B cell (primary cell): ENCODE data around the gene DRICH1. TPM values are rescaled to one million over a fixed set of nuclear protein-coding genes. Genes with fewer than 3 reads are reported as not detected.

Source experiments
- ATAC-seq: fragments of 200-7000 bp; cut with Tn5 transposase; one replicate; pipeline ENCODE4 v1.10.0; 2021; ENCODE audit warnings: low read depth, mild to moderate bottlenecking, moderate number of reproducible peaks, moderate library complexity
- CTCF ChIA-PET: fragments of 350-600 bp; sonication (Branson Sonifier 250); formaldehyde crosslinking; loops from one replicate; lab custom pipeline; 2021; ENCODE audit warnings: antibody characterized with exemption, inconsistent platforms; lab: Charles Lee
- POLR2A ChIA-PET: fragments of 350-600 bp; sonication (Branson Sonifier 250); formaldehyde crosslinking; loops from one replicate; lab custom pipeline; 2021; ENCODE audit warnings: antibody characterized with exemption; lab: Charles Lee
- DNase-seq: peaks from one replicate; pipeline ENCODE4 v3.0.0; 2013
- H2AFZ ChIP-seq: 2 replicates; pipeline ENCODE4 v1.6.1; 2012; ENCODE audit warnings: mild to moderate bottlenecking, low read depth, low read length; ENCODE audit not compliant: insufficient read depth, poor library complexity, severe bottlenecking
- H3K27ac ChIP-seq, 2 donors: 1 replicate in 1 of 2; 2 replicates in 1 of 2; pipeline ENCODE4 v1.5.1; 2012 to 2013; ENCODE audit warnings: low read length in 2 of 2, mild to moderate bottlenecking in 2 of 2, moderate library complexity in 1 of 2
- H3K27me3 ChIP-seq, 4 experiments: fragments of 200-600 bp in 1 of 4; sonication (generic) in 1 of 4; replicated peaks in 1 of 4; 1 replicate in 2 of 4; 2 replicates in 2 of 4; pipeline versions ENCODE4 v1.6.1 to v1.7.0; 2013 to 2016; ENCODE audit warnings: low read length in 3 of 4, mild to moderate bottlenecking in 2 of 4, mixed read lengths in 1 of 4, moderate library complexity in 1 of 4; ENCODE audit not compliant: insufficient read depth in 4 of 4, control insufficient read depth in 3 of 4; ENCODE audit errors: control extremely low read depth in 1 of 4
- H3K36me3 ChIP-seq, 2 experiments: replicated peaks in 1 of 2; 1 replicate in 1 of 2; 2 replicates in 1 of 2; pipeline versions ENCODE4 v1.6.1 to v1.7.1; 2013; ENCODE audit warnings: low read length in 1 of 2; ENCODE audit not compliant: insufficient read depth in 2 of 2, control insufficient read depth in 1 of 2; ENCODE audit errors: control extremely low read depth in 1 of 2, extremely low read depth in 1 of 2
- H3K4me1 ChIP-seq, 2 donors: fragments of 200-600 bp in 1 of 2; sonication (generic) in 1 of 2; 1 replicate in 1 of 2; 2 replicates in 1 of 2; pipeline versions ENCODE4 v1.5.1 to v1.6.1; 2013 to 2017; ENCODE audit warnings: low read length in 2 of 2; ENCODE audit not compliant: control insufficient read depth in 2 of 2, insufficient read depth in 2 of 2
- H3K4me2 ChIP-seq: replicated peaks from 2 replicates; pipeline ENCODE3; 2012; ENCODE audit warnings: mild to moderate bottlenecking, low read depth, low read length; ENCODE audit not compliant: poor library complexity, severe bottlenecking
- H3K4me3 ChIP-seq, 5 experiments: fragments of 200-600 bp in 1 of 5; sonication (generic) in 1 of 5; 1 replicate in 3 of 5; 2 replicates in 2 of 5; pipeline versions ENCODE4 v1.5.1 to v1.7.0; 2011 to 2016; ENCODE audit warnings: low read length in 4 of 5, mild to moderate bottlenecking in 4 of 5, low read depth in 2 of 5, control low read depth in 1 of 5, moderate library complexity in 1 of 5; ENCODE audit not compliant: insufficient read depth in 1 of 5; ENCODE audit errors: control extremely low read depth in 1 of 5, extremely low read depth in 1 of 5
- H3K79me2 ChIP-seq: fragments of 200-600 bp; sonication (generic); one replicate; pipeline ENCODE4 v1.6.0; 2016; ENCODE audit warnings: low read length; ENCODE audit not compliant: control insufficient read depth, insufficient read depth
- H3K9ac ChIP-seq: fragments of 200-600 bp; sonication (generic); 2 replicates; pipeline ENCODE4 v1.6.1; 2017; ENCODE audit warnings: mild to moderate bottlenecking, low read length, moderate library complexity
- H3K9me3 ChIP-seq, 3 donors: one replicate each; pipeline versions ENCODE4 v1.6.1 to v1.7.1; 2013; ENCODE audit warnings: low read length in 2 of 3; ENCODE audit not compliant: control insufficient read depth in 2 of 3, insufficient read depth in 1 of 3; ENCODE audit errors: control extremely low read depth in 1 of 3
- H4K20me1 ChIP-seq: 2 replicates; pipeline ENCODE4 v1.6.0; 2012; ENCODE audit warnings: mild to moderate bottlenecking, low read length; ENCODE audit not compliant: insufficient read depth, control insufficient read depth, poor library complexity, severe bottlenecking
- H3K27ac Mint-ChIP-seq: one replicate; pipeline ENCODE4 v1.8.0; 2021; ENCODE audit warnings: mixed read lengths
- H3K27me3 Mint-ChIP-seq: one replicate; pipeline ENCODE4 v1.8.0; 2021; ENCODE audit warnings: mixed read lengths
- H3K4me1 Mint-ChIP-seq: one replicate; pipeline ENCODE4 v1.8.0; 2021; ENCODE audit warnings: mixed read lengths
- H3K4me3 Mint-ChIP-seq: one replicate; pipeline ENCODE4 v1.8.0; 2021; ENCODE audit warnings: mixed read lengths
- H3K9me3 Mint-ChIP-seq: one replicate; pipeline ENCODE4 v1.8.0; 2022; ENCODE audit warnings: mixed read lengths; ENCODE audit not compliant: insufficient read depth
- CTCF ChIP-seq: fragments of 200-600 bp; IDR thresholded peaks from one replicate; pipeline ENCODE4 v1.8.0; 2022; ENCODE audit warnings: antibody characterized with exemption, mild to moderate bottlenecking
- EZH2 ChIP-seq: IDR thresholded peaks from 2 replicates; pipeline ENCODE4 v1.6.1; 2012; ENCODE audit warnings: borderline replicate concordance, low read depth, mild to moderate bottlenecking, moderate library complexity, low read length; ENCODE audit not compliant: insufficient read depth, poor library complexity, severe bottlenecking
- WGBS: methylation state at CpG from one replicate; pipeline ENCODE4 v1.1.5; 2013; ENCODE audit warnings: missing lambda C conversion rate; ENCODE audit not compliant: insufficient coverage; 5-methylcytosine and 5-hydroxymethylcytosine counted together
- intact Hi-C: fragments of 100-400 bp; cut with micrococcal nuclease; formaldehyde crosslinking; loops from one replicate; pipeline ENCODE4 v1.10.0; 2022
- polyA plus RNA-seq: library from polyadenylated mRNA; depleted of rRNA; stranded (reverse); fragments of >200 nt; gene quantifications from 2 replicates; pipeline ENCODE4 v1.2.3, GENCODE V29; 2012
- total RNA-seq, 2 donors: library from RNA; stranded (reverse); fragments of 120-200 nt in 1 of 2; gene quantifications; 1 replicate in 1 of 2; 2 replicates in 1 of 2; pipeline versions ENCODE4 v1.2.3 to v1.2.4, GENCODE V29; 2013 to 2022

The DRICH1 gene
- total and polyA plus RNA-seq, 2 donors (not counting 1 experiment from before 2014, with no cell fraction given): 0.37 to 1.5 TPM

DNA sequence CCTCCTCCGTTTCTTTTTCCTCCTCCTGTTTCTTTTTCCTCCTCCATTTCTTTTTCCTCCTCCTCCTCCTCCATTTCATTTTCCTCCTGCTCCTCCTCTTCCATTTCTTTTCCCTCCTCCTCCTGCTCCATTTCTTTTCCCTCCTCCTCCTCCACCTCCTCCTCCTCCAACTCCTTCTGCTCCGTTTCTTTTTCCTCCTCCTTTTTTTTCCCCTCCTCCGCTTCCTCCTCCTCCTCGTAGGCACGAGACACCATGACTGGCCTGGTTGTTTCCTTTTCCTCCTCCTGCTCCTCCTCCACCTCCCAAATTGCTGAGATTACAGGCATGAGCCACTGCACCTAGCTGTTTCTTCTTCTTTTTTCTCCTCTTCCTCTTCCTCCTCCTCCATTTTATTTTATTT, 25.6 kb upstream of the DRICH1 start:
- H3K27ac ChIP-seq: no peak overlapping the region
- WGBS: 97% methylated on average over 5 of the region's 5 CpGs
- no peak overlapping the region for H3K4me3 ChIP-seq
- H3K4me1 Mint-ChIP-seq: no peaks in the 10 kb centered on the region
- no peaks in the 10 kb centered on the region for H3K79me2 ChIP-seq
- no peak overlapping the region for H2AFZ ChIP-seq
- no peaks in the 10 kb centered on the region for H3K27me3 Mint-ChIP-seq
- CTCF ChIA-PET: no interaction called here
- H3K4me2 ChIP-seq: no peak overlapping the region
- no peak overlapping the region for H3K9ac ChIP-seq
- H3K27me3 ChIP-seq: no peaks in the 10 kb centered on the region
- H4K20me1 ChIP-seq: no peaks in the 10 kb centered on the region
- intact Hi-C loops: no loop called here
- DNase-seq (no peak), ATAC-seq (no peak)
- H3K4me1 ChIP-seq: no peaks in the 10 kb centered on the region
- no peaks in the 10 kb centered on the region for H3K9me3 Mint-ChIP-seq
- H3K9me3 ChIP-seq: peaks cover 0 to 4% (median 0%) of the 10 kb centered on the region in 3 donors
- TF ChIP-seq EZH2 (no peak), CTCF (no peak)
- peaks cover 5 to 20% of the 10 kb centered on the region in 2 experiments for H3K36me3 ChIP-seq
- POLR2A ChIA-PET: no interaction called here
- no peak overlapping the region for H3K4me3 Mint-ChIP-seq
- no peak overlapping the region for H3K27ac Mint-ChIP-seq

- H4K20me1 ChIP-seq: no peaks in the 10 kb centered on the region
- no peak overlapping the region for H3K9ac ChIP-seq
- H3K4me3 ChIP-seq: no peak overlapping the region
- no peak for ATAC-seq
- H3K27me3 ChIP-seq: no peaks in the 10 kb centered on the region
- no peaks in the 10 kb centered on the region for H3K27me3 Mint-ChIP-seq
- H3K9me3 ChIP-seq: no peaks in the 10 kb centered on the region
- ChIA-PET CTCF (no interaction called here), POLR2A (no interaction called here)
- no peak overlapping the region for H3K4me3 Mint-ChIP-seq
- H3K27ac Mint-ChIP-seq: no peak overlapping the region
- H3K27ac ChIP-seq: no peak overlapping the region
- no peak for TF ChIP-seq CTCF
- no peak for TF ChIP-seq EZH2
- H3K4me1 Mint-ChIP-seq: no peaks in the 10 kb centered on the region
- no peaks in the 10 kb centered on the region for H3K4me1 ChIP-seq
- H3K4me2 ChIP-seq: no peak overlapping the region
- no peak for DNase-seq
- no peaks in the 10 kb centered on the region for H3K79me2 ChIP-seq
- intact Hi-C loops: no loop called here
- WGBS: 92% methylated on average over 5 of the region's 6 CpGs
- H3K36me3 ChIP-seq: peaks cover 2 to 16% of the 10 kb centered on the region in 2 experiments
- H3K9me3 Mint-ChIP-seq: no peaks in the 10 kb centered on the region
- H2AFZ ChIP-seq: no peak overlapping the region
These were observed 23.9 kb upstream of the DRICH1 start for GRCh38 chr22:23655891-23656475.
